Trophoblast cell (in vitro differentiated cells and primary cell): Measurements from ENCODE around the gene BSN.

Experiments used
- DNase-seq, 2 donors: peaks; one replicate each; pipeline ENCODE4 v3.0.0-alpha.2; 2016
- H2AFZ ChIP-seq: 2 replicates; pipeline ENCODE4 v1.6.1; 2013; ENCODE audit warnings: low read length, moderate library complexity, mild to moderate bottlenecking; ENCODE audit not compliant: insufficient read depth, poor library complexity
- H2AK5ac ChIP-seq: 2 replicates; pipeline ENCODE4 v1.6.1; 2013; ENCODE audit warnings: mild to moderate bottlenecking, low read length
- H2BK120ac ChIP-seq: 2 replicates; pipeline ENCODE4 v1.6.1; 2013; ENCODE audit warnings: low read length, mild to moderate bottlenecking, moderate library complexity; ENCODE audit not compliant: insufficient read depth, poor library complexity
- H2BK12ac ChIP-seq: 2 replicates; pipeline ENCODE4 v1.6.1; 2013; ENCODE audit warnings: mild to moderate bottlenecking, low read length, moderate library complexity
- H2BK5ac ChIP-seq: 2 replicates; pipeline ENCODE4 v1.6.1; 2013; ENCODE audit warnings: low read length, low read depth, moderate library complexity, mild to moderate bottlenecking; ENCODE audit not compliant: poor library complexity
- H3K14ac ChIP-seq: 2 replicates; pipeline ENCODE4 v1.6.1; 2013; ENCODE audit warnings: mild to moderate bottlenecking, low read length
- H3K18ac ChIP-seq: 2 replicates; pipeline ENCODE4 v1.6.1; 2013; ENCODE audit warnings: mild to moderate bottlenecking, low read length
- H3K23ac ChIP-seq: 2 replicates; pipeline ENCODE4 v1.6.1; 2013; ENCODE audit warnings: low read length
- H3K27ac ChIP-seq: 2 replicates; pipeline ENCODE4 v1.5.1; 2013; ENCODE audit warnings: low read depth, mild to moderate bottlenecking, inconsistent platforms, low read length, moderate library complexity
- H3K27me3 ChIP-seq: 2 replicates; pipeline ENCODE4 v1.6.1; 2013; ENCODE audit warnings: inconsistent platforms, mild to moderate bottlenecking, low read length, moderate library complexity; ENCODE audit not compliant: insufficient read depth
- H3K36me3 ChIP-seq, 2 experiments: 1 replicate in 1 of 2; 2 replicates in 1 of 2; pipeline ENCODE4 v1.6.1; 2013; ENCODE audit warnings: low read length in 2 of 2, mild to moderate bottlenecking in 2 of 2, moderate library complexity in 1 of 2; ENCODE audit not compliant: insufficient read depth in 2 of 2, control insufficient read depth in 1 of 2
- H3K4ac ChIP-seq: 2 replicates; pipeline ENCODE4 v1.6.1; 2013; ENCODE audit warnings: low read depth, mild to moderate bottlenecking, low read length, moderate library complexity
- H3K4me1 ChIP-seq, 2 experiments: 1 replicate in 1 of 2; 2 replicates in 1 of 2; pipeline ENCODE4 v1.6.1; 2013; ENCODE audit warnings: low read length in 2 of 2, mild to moderate bottlenecking in 2 of 2, moderate library complexity in 1 of 2; ENCODE audit not compliant: insufficient read depth in 2 of 2, control insufficient read depth in 1 of 2
- H3K4me2 ChIP-seq: 2 replicates; pipeline ENCODE4 v1.6.1; 2013; ENCODE audit warnings: inconsistent platforms, mild to moderate bottlenecking, low read length, moderate library complexity
- H3K4me3 ChIP-seq: 2 replicates; pipeline ENCODE4 v1.5.1; 2013; ENCODE audit warnings: mild to moderate bottlenecking, low read depth, low read length, inconsistent platforms
- H3K79me1 ChIP-seq: one replicate; pipeline ENCODE4 v1.6.1; 2013; ENCODE audit warnings: low read length
- H3K79me2 ChIP-seq: 2 replicates; pipeline ENCODE4 v1.6.1; 2013; ENCODE audit warnings: low read length, mild to moderate bottlenecking; ENCODE audit not compliant: control insufficient read depth, insufficient read depth, poor library complexity
- H3K9ac ChIP-seq: 2 replicates; pipeline ENCODE4 v1.6.1; 2013; ENCODE audit warnings: mild to moderate bottlenecking, low read length
- H3K9me3 ChIP-seq: 2 replicates; pipeline ENCODE4 v1.6.1; 2013; ENCODE audit warnings: low read depth, mild to moderate bottlenecking, control low read depth, inconsistent platforms, low read length; ENCODE audit not compliant: insufficient read depth
- H4K12ac ChIP-seq: 2 replicates; pipeline ENCODE4 v1.6.1; 2013; ENCODE audit warnings: low read depth, mild to moderate bottlenecking, low read length, moderate library complexity
- H4K8ac ChIP-seq: 2 replicates; pipeline ENCODE4 v1.6.1; 2013; ENCODE audit warnings: low read depth, mild to moderate bottlenecking, low read length, moderate library complexity
- H4K91ac ChIP-seq: one replicate; pipeline ENCODE4 v1.6.1; 2013; ENCODE audit warnings: low read depth, mild to moderate bottlenecking, low read length, moderate library complexity
- WGBS: extraction: QIAGEN DNeasy Blood & Tissue Kit; methylation state at CpG from one replicate; pipeline ENCODE4 v1.1.7; 2013; ENCODE audit warnings: missing lambda C conversion rate; ENCODE audit not compliant: insufficient read length, insufficient coverage; ENCODE audit errors: extremely low coverage; 5-methylcytosine and 5-hydroxymethylcytosine counted together

Gene BSN

DNA sequence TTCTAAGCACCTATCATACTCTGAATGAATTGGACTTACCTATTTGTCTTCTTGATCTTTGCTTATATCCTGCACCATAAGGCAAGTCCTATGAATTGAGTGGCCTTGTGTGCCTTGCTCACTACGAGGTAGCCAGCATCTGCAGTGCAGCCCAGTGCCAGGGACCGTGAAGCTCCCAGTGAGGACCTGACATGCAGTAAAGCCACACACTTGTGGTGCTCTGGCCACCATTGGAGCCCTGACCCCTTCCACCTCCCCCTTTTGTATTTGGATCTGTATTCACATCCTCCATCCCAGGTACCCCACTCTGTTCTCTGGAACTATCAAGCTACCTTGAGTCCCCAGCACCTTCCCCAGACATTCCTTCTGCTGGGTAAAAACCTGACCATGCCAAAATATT, 52.1 kb downstream of the BSN start:
- Histone ChIP-seq H3K27ac (no peak overlapping the region), H2BK120ac (no peak overlapping the region)
- no peak for DNase-seq

DNA sequence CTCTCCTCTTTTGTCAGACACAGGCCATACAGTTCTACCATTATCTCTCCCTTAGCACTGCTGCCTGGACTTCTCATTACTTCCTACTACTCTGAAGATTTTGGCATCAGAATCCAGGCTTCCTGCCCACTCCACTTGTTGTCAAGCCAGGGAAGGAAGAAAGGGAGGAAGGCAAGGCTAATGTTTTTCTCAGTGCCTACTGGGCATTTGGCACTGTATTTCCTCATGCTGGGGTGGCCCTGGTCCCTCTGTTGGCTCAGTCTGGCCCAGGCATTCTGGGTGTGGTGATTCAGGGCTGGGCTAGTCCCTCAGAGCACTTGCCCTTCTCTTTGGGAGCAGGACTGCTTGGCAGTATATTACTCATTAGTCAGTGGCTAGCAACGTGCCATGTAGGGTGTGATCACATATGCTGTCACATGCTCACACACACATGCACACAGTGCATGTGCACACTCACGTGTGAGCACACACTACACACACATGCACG, 52.9 kb downstream of the BSN start:
- Histone ChIP-seq H3K27ac (no peak overlapping the region), H3K79me1 (no peaks in the 10 kb centered on the region), H3K27me3 (no peaks in the 10 kb centered on the region), H4K12ac (no peak overlapping the region), H3K14ac (no peak overlapping the region), H4K91ac (no peak overlapping the region), H3K79me2 (no peaks in the 10 kb centered on the region), H2BK120ac (no peak overlapping the region), H3K4me3 (no peak overlapping the region), H3K9me3 (no peaks in the 10 kb centered on the region), H3K36me3 (no peaks in the 10 kb centered on the region), H2AK5ac (no peak overlapping the region), H3K18ac (no peak overlapping the region), H3K9ac (no peak overlapping the region), H2AFZ (no peak overlapping the region), H2BK5ac (no peak overlapping the region), H3K23ac (no peak overlapping the region), H4K8ac (no peak overlapping the region), H2BK12ac (no peak overlapping the region), H3K4ac (no peak overlapping the region), H3K4me2 (no peak overlapping the region), H3K4me1 (peaks cover 0 to under 1% of the 10 kb centered on the region in 2 experiments)
- DNase-seq = no peak
- WGBS = no CpG with 5 or more reads among the region's 3 CpGs

More for the DNA sequence above, 52.1 kb downstream of the BSN start:
- no peaks in the 10 kb centered on the region for H3K79me2 ChIP-seq
- no CpG with 5 or more reads among the region's 2 CpGs for WGBS
- no peaks in the 10 kb centered on the region for H3K36me3 ChIP-seq
- H4K8ac ChIP-seq = no peak overlapping the region
- no peak overlapping the region for H3K4me2 ChIP-seq
- H3K9me3 ChIP-seq = no peaks in the 10 kb centered on the region
- H2AK5ac ChIP-seq = no peak overlapping the region
- no peak overlapping the region for H4K12ac ChIP-seq
- H3K4me3 ChIP-seq = no peak overlapping the region
- no peak overlapping the region for H3K4ac ChIP-seq
- H2BK5ac ChIP-seq = no peak overlapping the region
- no peaks in the 10 kb centered on the region for H3K79me1 ChIP-seq
- H2AFZ ChIP-seq = no peak overlapping the region
- H3K27me3 ChIP-seq = no peaks in the 10 kb centered on the region
- no peak overlapping the region for H3K9ac ChIP-seq
- H2BK12ac ChIP-seq = no peak overlapping the region
- H3K18ac ChIP-seq = no peak overlapping the region
- peaks cover 0 to 4% of the 10 kb centered on the region in 2 experiments for H3K4me1 ChIP-seq
- no peak overlapping the region for H4K91ac ChIP-seq
- no peak overlapping the region for H3K23ac ChIP-seq
- H3K14ac ChIP-seq = no peak overlapping the region

DNA sequence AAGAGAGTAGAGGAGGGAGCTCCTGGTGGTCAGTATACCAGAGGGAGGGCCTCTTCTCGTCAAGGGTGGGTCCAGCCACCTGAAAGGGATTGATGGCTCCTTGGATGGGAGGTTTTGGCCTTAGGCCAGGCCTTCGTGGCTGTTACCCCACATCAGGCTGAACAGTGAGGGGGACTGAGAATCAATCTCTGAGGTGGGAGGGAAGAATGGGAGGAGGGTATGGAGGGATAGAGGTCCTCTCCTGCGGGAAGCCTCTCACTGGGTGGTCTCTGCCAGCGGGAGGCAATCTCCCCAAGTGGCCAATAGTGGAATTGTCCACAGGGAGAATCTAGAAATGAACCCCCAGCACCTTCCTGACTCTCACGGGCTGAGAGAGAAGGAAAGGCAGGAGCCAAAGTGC, 53.5 kb downstream of the BSN start:
- WGBS = no CpG with 5 or more reads among the region's 5 CpGs
- Histone ChIP-seq H4K12ac (no peak overlapping the region), H2AFZ (no peak overlapping the region), H3K9ac (no peak overlapping the region), H3K27me3 (no peaks in the 10 kb centered on the region), H3K23ac (no peak overlapping the region), H3K4ac (no peak overlapping the region), H3K4me1 (no peaks in the 10 kb centered on the region), H3K14ac (no peak overlapping the region), H3K79me2 (no peaks in the 10 kb centered on the region), H3K27ac (no peak overlapping the region), H3K79me1 (no peaks in the 10 kb centered on the region), H4K91ac (no peak overlapping the region), H3K36me3 (no peaks in the 10 kb centered on the region), H3K9me3 (no peaks in the 10 kb centered on the region), H2AK5ac (no peak overlapping the region), H3K18ac (no peak overlapping the region), H2BK5ac (no peak overlapping the region), H2BK12ac (no peak overlapping the region), H3K4me2 (no peak overlapping the region), H4K8ac (no peak overlapping the region), H3K4me3 (no peak overlapping the region), H2BK120ac (no peak overlapping the region)
- no peak for DNase-seq

DNA sequence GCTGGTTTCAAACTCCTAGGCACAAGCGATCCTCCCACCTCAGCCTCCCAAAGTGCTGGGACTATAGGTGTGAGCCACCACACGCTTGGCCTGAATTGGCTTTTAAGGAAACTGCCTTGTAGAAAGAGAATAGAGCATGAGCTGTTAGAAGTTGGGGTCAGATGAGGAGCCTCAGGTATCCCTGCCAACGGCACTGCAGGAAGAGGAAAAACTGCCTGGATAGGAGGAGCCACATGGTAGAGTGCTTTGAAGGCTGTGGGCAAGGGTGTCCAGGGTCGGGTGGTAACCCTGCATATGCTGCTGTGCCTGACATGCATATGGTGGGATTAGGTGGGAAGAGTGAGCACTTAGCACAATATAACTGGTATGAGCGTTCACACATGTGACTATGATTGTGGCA, 55.0 kb downstream of the BSN start:
- no peak overlapping the region for H4K91ac ChIP-seq
- no peaks in the 10 kb centered on the region for H3K79me1 ChIP-seq
- no peak overlapping the region for H2BK5ac ChIP-seq
- H3K4me1 ChIP-seq = no peaks in the 10 kb centered on the region
- H2AK5ac ChIP-seq = no peak overlapping the region
- no peak overlapping the region for H4K8ac ChIP-seq
- H2BK12ac ChIP-seq = no peak overlapping the region
- no peaks in the 10 kb centered on the region for H3K36me3 ChIP-seq
- no peak overlapping the region for H2BK120ac ChIP-seq
- no peak for DNase-seq
- H2AFZ ChIP-seq = no peak overlapping the region
- no peak overlapping the region for H3K27ac ChIP-seq
- H3K9ac ChIP-seq = no peak overlapping the region
- no peak overlapping the region for H3K4me2 ChIP-seq
- H3K9me3 ChIP-seq = no peaks in the 10 kb centered on the region
- H4K12ac ChIP-seq = no peak overlapping the region
- H3K14ac ChIP-seq = no peak overlapping the region
- no peak overlapping the region for H3K4ac ChIP-seq
- H3K4me3 ChIP-seq = no peak overlapping the region
- no peak overlapping the region for H3K18ac ChIP-seq
- no CpG with 5 or more reads among the region's 5 CpGs for WGBS
- no peaks in the 10 kb centered on the region for H3K27me3 ChIP-seq
- H3K23ac ChIP-seq = no peak overlapping the region
- H3K79me2 ChIP-seq = no peaks in the 10 kb centered on the region
